NCI-H128 (cell line): ENCODE data around the gene USP16.
"Not testable (repeated sequence)": the region's sequence is repeated elsewhere in the genome, so short reads cannot be mapped to it uniquely, and the experiment has no call there.

Experiments
- DNase-seq: peaks from one replicate; lab custom pipeline; 2025; ENCODE audit not compliant: unreplicated experiment; lab: John Stamatoyannopoulos, UW

Gene USP16

GRCh38 chr21:29033301-29033700 is 8.8 kb downstream of the USP16 start:
- no peak for DNase-seq

- no peak for DNase-seq
Measured at GRCh38 chr21:29033871-29034270, 9.4 kb downstream of the USP16 start.

- no peak for DNase-seq
Measured at GRCh38 chr21:29034678-29035077, 10.2 kb downstream of the USP16 start.

GRCh38 chr21:29052224-29052623 is 27.8 kb downstream of the USP16 start:
- DNase-seq: no peak

GRCh38 chr21:29053011-29053553 is 28.6 kb downstream of the USP16 start:
- DNase-seq: peak; percentile 29

GRCh38 chr21:29053656-29054055 is 29.2 kb downstream of the USP16 start:
- DNase-seq: no peak

- no peak for DNase-seq
Measured at GRCh38 chr21:29055080-29055479, 30.6 kb downstream of the USP16 start.

GRCh38 chr21:29056005-29056404 is 31.5 kb downstream of the USP16 start:
- DNase-seq: no peak

- DNase-seq: no peak
Measured at GRCh38 chr21:29056538-29057050, 32.1 kb downstream of the USP16 start.

- no peak for DNase-seq
Measured at GRCh38 chr21:29064850-29065481, 40.5 kb downstream of the USP16 start.

- DNase-seq: no peak
Measured at GRCh38 chr21:29072873-29073221, 48.4 kb downstream of the USP16 start.

GRCh38 chr21:29073222-29074006 is 48.9 kb downstream of the USP16 start, which contains the start of gene CCT8:
Gene CCT8, minus strand, starts transcription at chr21:29073648. Its CDS starts 58 bp downstream, at chr21:29073590.
- DNase-seq: peak; percentile 97

- DNase-seq: no peak
Measured at GRCh38 chr21:29074007-29074376, 49.5 kb downstream of the USP16 start.

GRCh38 chr21:29074783-29075182 is 50.3 kb downstream of the USP16 start:
- DNase-seq: no peak

GRCh38 chr21:29075706-29076466 is 51.4 kb downstream of the USP16 start:
- no peak for DNase-seq

GRCh38 chr21:29076731-29077640 is 52.5 kb downstream of the USP16 start:
- DNase-seq: not testable (repeated sequence)

GRCh38 chr21:29077651-29078090 is 53.2 kb downstream of the USP16 start:
- no peak for DNase-seq

- no peak for DNase-seq
Measured at GRCh38 chr21:29078869-29079767, 54.6 kb downstream of the USP16 start.

GRCh38 chr21:29080454-29080941 is 56.0 kb downstream of the USP16 start:
- DNase-seq: no peak
